NOMO-1 (cell line): ENCODE data around the gene CCM2.
"Not testable (repeated sequence)": the region's sequence is repeated elsewhere in the genome, so short reads cannot be mapped to it uniquely, and the experiment has no call there.

Source experiments
- DNase-seq, 2 experiments: peaks; one replicate each; lab custom pipeline; 2025; ENCODE audit not compliant: unreplicated experiment in 2 of 2; lab: John Stamatoyannopoulos, UW

The CCM2 gene

GRCh38 chr7:44980393-44981034 is 19.5 kb upstream of the CCM2 start:
- peak; percentile 84 to 88 for DNase-seq

- no peak for DNase-seq
Measured at GRCh38 chr7:44981035-44981706, 18.8 kb upstream of the CCM2 start.

- DNase-seq: no peak
Measured at GRCh38 chr7:44982535-44982923, 17.5 kb upstream of the CCM2 start.

GRCh38 chr7:44982970-44983369 is 17.0 kb upstream of the CCM2 start:
- DNase-seq: no peak

- no peak for DNase-seq
Measured at GRCh38 chr7:44983742-44984477, 16.1 kb upstream of the CCM2 start.

GRCh38 chr7:44984478-44984758 is 15.6 kb upstream of the CCM2 start:
- DNase-seq: no peak

- DNase-seq: no peak
Measured at GRCh38 chr7:44985033-44985695, 14.8 kb upstream of the CCM2 start.

GRCh38 chr7:44985900-44986217 is 14.1 kb upstream of the CCM2 start:
- no peak for DNase-seq

- peak; percentile 90 to 97 for DNase-seq
Measured at GRCh38 chr7:44986218-44987053, 13.6 kb upstream of the CCM2 start.

- DNase-seq: no peak
Measured at GRCh38 chr7:44987457-44987856, 12.5 kb upstream of the CCM2 start.

GRCh38 chr7:44987996-44988395 is 12.0 kb upstream of the CCM2 start:
- DNase-seq: no peak

- DNase-seq: no peak
Measured at GRCh38 chr7:44988701-44989100, 11.3 kb upstream of the CCM2 start.

GRCh38 chr7:44989132-44989531 is 10.9 kb upstream of the CCM2 start:
- DNase-seq: no peak

- no peak for DNase-seq
Measured at GRCh38 chr7:44990109-44991023, 9.6 kb upstream of the CCM2 start.

GRCh38 chr7:44992004-44992795 is 7.8 kb upstream of the CCM2 start:
- not testable (repeated sequence) for DNase-seq

- no peak for DNase-seq
Measured at GRCh38 chr7:44994877-44995554, 5.0 kb upstream of the CCM2 start.

GRCh38 chr7:44995555-44996493 is 4.2 kb upstream of the CCM2 start:
- DNase-seq: no peak
